K562 treated with DMSO at 1 percent for 12 hours (cell line): Measurements from ENCODE around the gene EXD3. TPM values are rescaled to one million over a fixed set of nuclear protein-coding genes. Genes with fewer than 3 reads are reported as not detected.

Source experiments
- total RNA-seq: library from RNA; unstranded; fragments of 300-600 nt; gene quantifications from 2 replicates; pipeline ENCODE4 v1.2.3, GENCODE V29; 2022; ENCODE audit not compliant: insufficient read depth

The EXD3 gene
- 10.2 and 10.6 TPM in 2 replicates for total RNA-seq

GRCh38 chr9:137422604-137423513 lies at the start of gene EXD3, which contains the start of gene NOXA1:
Gene EXD3, minus strand, starts transcription at chr9:137423162. Its CDS starts 27,805 bp downstream, at chr9:137395357.
Gene NOXA1, plus strand, starts transcription at chr9:137423393. Its CDS starts 137 bp downstream, at chr9:137423530.

GRCh38 chr9:137459152-137459600 lies 36.2 kb upstream of the EXD3 start, which contains the start of gene NSMF:
Gene NSMF, minus strand, starts transcription at chr9:137459334. Its CDS starts 232 bp downstream, at chr9:137459102.

GRCh38 chr9:137441289-137441934 lies 18.4 kb upstream of the EXD3 start, which contains the start of gene ENTPD8:
Gene ENTPD8, minus strand, starts transcription at chr9:137441357. Its CDS starts 3,072 bp downstream, at chr9:137438285.

GRCh38 chr9:137302118-137302448 lies 120.9 kb downstream of the EXD3 start, which contains the start of gene NRARP:
Gene NRARP, minus strand, starts transcription at chr9:137302271. Its CDS starts 343 bp downstream, at chr9:137301928.

GRCh38 chr9:137277329-137278041 lies 145.5 kb downstream of the EXD3 start, which contains the start of gene TOR4A:
Gene TOR4A, plus strand, starts transcription at chr9:137277726. Its CDS starts 964 bp downstream, at chr9:137278690.

Other genes with a start within 250 kb of the EXD3 start
- gene ANAPC2, start 234.6 kb downstream of the EXD3 start, total RNA-seq: 35.8 and 51.1 TPM in 2 replicates
- 138 and 226 TPM in 2 replicates for gene SSNA1, start 234.5 kb downstream of the EXD3 start, total RNA-seq
- gene TPRN, start 222.4 kb downstream of the EXD3 start, total RNA-seq: 23.4 and 26.9 TPM in 2 replicates
- 54.3 and 56.7 TPM in 2 replicates for gene TMEM203, start 217.5 kb downstream of the EXD3 start, total RNA-seq
- gene NDOR1, start 217.5 kb downstream of the EXD3 start, total RNA-seq: 12.6 and 31.3 TPM in 2 replicates
- 7.4 and 10.2 TPM in 2 replicates for gene RNF208, start 200.9 kb downstream of the EXD3 start, total RNA-seq
- gene CYSRT1, start 198.0 kb downstream of the EXD3 start, total RNA-seq: 0.98 TPM in 1 of 2 replicates, not detected in the other
- not detected in 2 replicates for gene RNF224, start 195.7 kb downstream of the EXD3 start, total RNA-seq
- gene SLC34A3, start 192.3 kb downstream of the EXD3 start, total RNA-seq: not detected in 2 replicates
- 804 and 847 TPM in 2 replicates for gene TUBB4B, start 181.9 kb downstream of the EXD3 start, total RNA-seq
- gene STPG3, start 171.9 kb downstream of the EXD3 start, total RNA-seq: not detected in 2 replicates
- 77.5 and 88.0 TPM in 2 replicates for gene NELFB, start 167.8 kb downstream of the EXD3 start, total RNA-seq
- gene TOR4A, start 145.4 kb downstream of the EXD3 start, total RNA-seq: 52.4 and 66.1 TPM in 2 replicates
- 15.8 and 25.4 TPM in 2 replicates for gene NRARP, start 120.9 kb downstream of the EXD3 start, total RNA-seq
- 1.6 TPM in 2 replicates for gene NOXA1, start 231 bp upstream of the EXD3 start, total RNA-seq
- gene ENTPD8, start 18.2 kb upstream of the EXD3 start, total RNA-seq: 0.38 TPM in 1 of 2 replicates, not detected in the other
- 34.2 and 45.7 TPM in 2 replicates for gene NSMF, start 36.2 kb upstream of the EXD3 start, total RNA-seq
- gene PNPLA7, start 127.2 kb upstream of the EXD3 start, total RNA-seq: 0.81 and 1.3 TPM in 2 replicates
- 82.9 and 176 TPM in 2 replicates for gene MRPL41, start 128.7 kb upstream of the EXD3 start, total RNA-seq
- 28.5 and 40.4 TPM in 2 replicates for gene DPH7, start 155.8 kb upstream of the EXD3 start, total RNA-seq
- 42.7 and 44.0 TPM in 2 replicates for gene ZMYND19, start 167.3 kb upstream of the EXD3 start, total RNA-seq
- gene ARRDC1, start 182.5 kb upstream of the EXD3 start, total RNA-seq: 43.1 and 49.9 TPM in 2 replicates
- 35.9 and 58.9 TPM in 2 replicates for gene EHMT1, start 195.8 kb upstream of the EXD3 start, total RNA-seq